C4-2B (cell line): ENCODE data around the gene RGP1.

Experiments
- H3K27ac ChIP-seq: fragments of 450-650 bp; 2 replicates; pipeline ENCODE4 v1.5.1; 2017
- ZFX ChIP-seq: fragments of 450-650 bp; IDR thresholded peaks from 2 replicates; pipeline ENCODE4 v1.6.1; 2017
- TF ChIP-seq, protein P1 (sequence below): fragments of 450-650 bp; conservative IDR thresholded peaks from 2 replicates; pipeline ENCODE4 v1.5.1; 2017; ENCODE audit warnings: mild to moderate bottlenecking

The RGP1 gene

DNA sequence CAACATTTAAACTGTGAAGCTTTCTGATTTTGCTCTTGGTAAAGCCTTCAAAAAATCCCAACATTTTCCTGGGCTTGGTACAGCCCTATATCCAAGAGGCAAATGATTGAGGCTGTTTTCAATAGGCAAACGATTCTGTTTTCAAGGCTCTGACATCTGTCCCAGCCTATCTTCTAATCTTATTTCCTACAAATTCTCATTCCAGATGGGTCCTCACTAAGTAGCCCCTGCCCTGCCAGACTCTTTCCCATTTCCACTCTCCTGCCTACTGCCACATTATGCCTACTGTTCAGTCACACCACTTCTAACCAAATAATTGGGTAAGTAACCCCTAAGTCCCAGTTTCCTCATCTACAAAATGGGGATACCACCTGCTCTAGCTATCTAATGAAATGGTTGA, 3.5 kb upstream of the RGP1 start:
- no peak for TF ChIP-seq ZFX
- TF ChIP-seq, protein P1, sequence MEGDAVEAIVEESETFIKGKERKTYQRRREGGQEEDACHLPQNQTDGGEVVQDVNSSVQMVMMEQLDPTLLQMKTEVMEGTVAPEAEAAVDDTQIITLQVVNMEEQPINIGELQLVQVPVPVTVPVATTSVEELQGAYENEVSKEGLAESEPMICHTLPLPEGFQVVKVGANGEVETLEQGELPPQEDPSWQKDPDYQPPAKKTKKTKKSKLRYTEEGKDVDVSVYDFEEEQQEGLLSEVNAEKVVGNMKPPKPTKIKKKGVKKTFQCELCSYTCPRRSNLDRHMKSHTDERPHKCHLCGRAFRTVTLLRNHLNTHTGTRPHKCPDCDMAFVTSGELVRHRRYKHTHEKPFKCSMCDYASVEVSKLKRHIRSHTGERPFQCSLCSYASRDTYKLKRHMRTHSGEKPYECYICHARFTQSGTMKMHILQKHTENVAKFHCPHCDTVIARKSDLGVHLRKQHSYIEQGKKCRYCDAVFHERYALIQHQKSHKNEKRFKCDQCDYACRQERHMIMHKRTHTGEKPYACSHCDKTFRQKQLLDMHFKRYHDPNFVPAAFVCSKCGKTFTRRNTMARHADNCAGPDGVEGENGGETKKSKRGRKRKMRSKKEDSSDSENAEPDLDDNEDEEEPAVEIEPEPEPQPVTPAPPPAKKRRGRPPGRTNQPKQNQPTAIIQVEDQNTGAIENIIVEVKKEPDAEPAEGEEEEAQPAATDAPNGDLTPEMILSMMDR, result no peak
- H3K27ac ChIP-seq, result no peak overlapping the region

DNA sequence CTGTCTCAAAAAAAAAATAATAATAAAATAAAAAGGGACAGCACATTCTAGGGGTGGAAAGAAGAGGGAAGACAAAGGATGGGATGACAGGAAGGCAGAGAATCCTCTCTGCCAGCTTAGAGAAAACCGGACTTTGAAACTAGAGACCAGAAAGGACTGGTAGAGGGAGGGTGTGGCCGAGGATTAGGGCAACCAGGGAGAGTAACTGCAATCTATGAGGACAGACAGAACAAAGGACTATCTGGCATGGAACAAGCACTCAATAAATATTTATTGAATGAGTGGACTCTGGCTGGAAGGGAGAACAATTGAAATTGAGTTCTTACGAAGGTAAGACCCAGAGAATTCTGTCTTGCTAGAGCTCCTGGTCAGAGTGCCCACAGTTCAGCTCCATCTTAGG, 2.5 kb upstream of the RGP1 start:
- TF ChIP-seq, protein P1, result no peak
- TF ChIP-seq ZFX, result no peak
- H3K27ac ChIP-seq, result no peak overlapping the region; the same call in 1 of the 2 replicates

DNA sequence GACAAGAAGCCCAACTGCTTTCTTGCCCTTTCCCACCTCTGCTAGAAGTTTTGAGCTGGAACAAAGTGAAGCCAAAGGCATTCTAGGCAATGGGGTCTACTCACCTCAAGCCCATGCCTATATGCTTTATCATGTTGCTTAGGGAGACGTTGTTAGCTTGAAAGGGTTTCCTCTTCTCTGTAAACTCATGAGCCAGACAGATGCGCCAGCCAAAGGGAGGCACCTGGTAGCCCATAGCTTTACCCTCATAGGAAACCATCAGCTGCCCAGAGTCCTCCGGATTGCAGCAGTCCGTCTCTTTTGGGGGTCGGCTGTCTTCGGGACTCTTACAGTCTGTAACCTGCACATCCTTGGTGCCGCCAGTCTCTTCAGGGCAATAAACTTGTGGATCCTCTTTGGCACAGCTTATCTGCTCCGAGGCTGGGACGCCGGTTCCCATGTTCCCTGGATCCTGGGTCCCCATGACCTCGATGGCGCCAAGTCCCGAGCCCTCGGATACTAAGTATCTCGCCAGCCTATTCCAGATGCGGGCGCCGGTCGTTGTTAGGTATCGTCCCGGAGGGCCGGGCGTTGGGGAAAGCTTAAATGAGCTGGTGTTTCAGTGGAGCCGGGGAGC, 737 bp upstream of the RGP1 start:
- H3K27ac ChIP-seq, result peak overlapping the region; percentile 90
- no peak for TF ChIP-seq ZFX
- TF ChIP-seq, protein P1, result no peak

DNA sequence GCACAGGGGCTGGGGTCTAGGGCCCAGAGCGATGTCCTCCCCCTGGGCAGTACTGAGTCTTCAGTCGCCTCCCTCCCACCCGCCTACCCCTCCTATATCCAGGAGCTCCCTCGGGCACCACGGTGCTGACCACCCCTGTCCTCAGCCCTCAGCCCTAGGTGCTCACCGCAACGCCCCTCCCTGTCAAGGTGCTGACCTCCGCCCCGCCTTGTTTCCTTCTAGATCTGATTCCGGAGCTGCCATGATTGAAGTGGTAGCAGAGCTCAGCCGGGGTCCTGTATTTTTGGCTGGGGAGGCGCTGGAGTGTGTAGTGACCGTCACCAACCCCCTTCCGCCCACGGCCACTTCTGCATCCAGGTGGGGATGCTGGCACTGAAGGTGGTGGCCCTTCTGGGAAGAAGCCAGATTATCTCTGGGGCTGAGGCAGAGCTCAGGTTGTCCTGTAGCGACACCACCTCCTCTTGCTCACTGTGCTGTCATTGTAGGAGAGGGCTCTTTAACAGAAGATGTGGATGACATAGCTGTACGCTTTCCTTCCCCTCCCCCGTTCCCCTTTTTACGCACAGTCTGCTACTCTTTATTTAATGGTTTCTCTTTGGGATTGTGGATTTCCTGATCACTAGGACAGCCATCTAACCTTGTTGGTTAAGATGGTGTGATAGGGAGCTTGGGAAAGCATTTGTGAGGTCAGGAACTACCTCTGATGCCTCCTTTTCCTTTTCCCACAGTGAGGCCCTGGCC, 598 bp downstream of the RGP1 start:
- TF ChIP-seq, protein P1, result no peak
- no peak for TF ChIP-seq ZFX
- H3K27ac ChIP-seq, result peak overlapping the region; percentile 90

DNA sequence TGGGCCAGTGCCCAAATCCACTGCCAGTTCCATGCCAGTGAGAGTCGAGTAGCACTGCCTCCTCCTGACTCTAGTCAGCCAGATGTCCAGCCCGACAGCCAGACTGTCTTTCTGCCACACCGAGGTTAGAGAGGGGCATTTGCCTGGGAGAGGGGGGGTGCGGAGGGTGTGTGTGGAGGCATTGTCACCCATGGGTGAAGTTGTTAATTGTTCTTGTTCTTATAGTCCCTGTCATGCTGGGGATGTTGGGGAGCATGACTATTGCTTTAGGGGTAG, 1.1 kb downstream of the RGP1 start:
- H3K27ac ChIP-seq, result peak overlapping the region; percentile 90
- TF ChIP-seq, protein P1, result no peak
- no peak for TF ChIP-seq ZFX

DNA sequence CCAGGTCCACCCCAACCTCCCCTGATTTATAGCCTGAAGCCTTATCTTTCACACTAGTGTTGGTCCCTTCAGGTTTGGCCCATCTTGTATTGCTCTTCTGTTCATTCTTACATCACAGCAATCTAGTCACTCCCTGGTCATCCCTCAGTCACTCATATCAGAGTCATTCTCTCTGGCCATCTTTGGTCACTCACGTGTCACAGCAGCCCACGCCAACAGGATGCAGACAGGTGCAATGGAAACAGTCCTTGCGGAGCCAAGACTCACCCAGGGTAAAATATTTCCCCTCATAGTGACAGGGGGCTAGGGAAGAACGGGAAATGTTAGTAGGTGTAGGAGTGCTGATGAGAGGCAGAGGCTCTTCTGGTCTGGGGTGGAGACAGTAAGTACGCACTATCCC, 4.4 kb downstream of the RGP1 start:
- H3K27ac ChIP-seq, result no peak overlapping the region
- TF ChIP-seq, protein P1, result no peak
- TF ChIP-seq ZFX, result no peak

DNA sequence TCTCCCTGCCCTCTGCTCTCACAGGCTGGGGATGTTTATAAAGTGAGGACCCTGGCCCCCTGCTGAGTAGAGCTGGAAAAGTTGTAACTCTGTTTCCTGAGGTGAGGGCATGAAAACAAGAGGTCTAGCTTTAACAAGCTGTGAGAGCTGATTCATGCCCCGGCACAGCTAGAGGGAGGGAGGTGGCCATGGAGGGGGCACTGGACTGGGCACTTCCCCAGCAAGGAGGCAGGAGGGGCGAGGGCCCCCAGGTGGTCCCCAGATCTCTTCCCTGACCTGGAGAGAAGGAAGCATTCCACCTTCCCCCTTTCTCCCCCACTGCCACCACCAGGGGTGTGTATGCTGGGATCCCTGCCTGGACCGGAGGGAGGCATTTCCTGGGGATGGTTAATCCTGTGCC, 5.2 kb downstream of the RGP1 start, which contains the start of gene MSMP:
TSS of gene MSMP (minus strand) at position 13 of the 400 bp plus-strand sequence. CDS start 147 bp downstream, outside the sequence.
- no peak within 1 kb of the TSS for H3K27ac ChIP-seq
- TF ChIP-seq ZFX, result no peak
- TF ChIP-seq, protein P1, result no peak
